Mesothelial cell of epicardium (in vitro differentiated cells): ENCODE measurements around the gene FLAD1. TPM values are rescaled to one million over a fixed set of nuclear protein-coding genes. Genes with fewer than 3 reads are reported as not detected.

Experiments
- DNase-seq, 2 experiments: peaks; one replicate each; pipeline ENCODE4 v3.0.0; 2021; ENCODE audit warnings: low spot score in 2 of 2; ENCODE audit not compliant: unreplicated experiment in 2 of 2
- H3K27ac Mint-ChIP-seq: 2 replicates; pipeline ENCODE4 v1.8.0; 2021; ENCODE audit warnings: mixed read lengths
- H3K27me3 Mint-ChIP-seq: 2 replicates; pipeline ENCODE4 v1.8.0; 2021; ENCODE audit warnings: low read depth, mixed read lengths
- H3K36me3 Mint-ChIP-seq: 2 replicates; pipeline ENCODE4 v1.8.0; 2021; ENCODE audit warnings: mixed read lengths
- H3K4me1 Mint-ChIP-seq: 2 replicates; pipeline ENCODE4 v1.8.0; 2021; ENCODE audit warnings: mixed read lengths
- H3K4me3 Mint-ChIP-seq: 2 replicates; pipeline ENCODE4 v1.8.0; 2021; ENCODE audit warnings: mild to moderate bottlenecking, moderate library complexity, mixed read lengths
- H3K9me3 Mint-ChIP-seq: 2 replicates; pipeline ENCODE4 v1.8.0; 2021; ENCODE audit warnings: mixed read lengths
- CTCF ChIP-seq: fragments of 200-600 bp; sonication (generic); IDR thresholded peaks from one replicate; pipeline ENCODE4 v1.5.0; 2021; ENCODE audit warnings: antibody characterized with exemption; ENCODE audit not compliant: unreplicated experiment
- total RNA-seq: library from RNA; stranded (reverse); gene quantifications from 3 replicates; pipeline ENCODE4 v1.2.1, GENCODE V29; 2021

Gene FLAD1
- total RNA-seq, result 46.8 to 49.6 TPM (median 48.3 TPM) in 3 replicates

- H3K9me3 Mint-ChIP-seq, result no peaks in the 10 kb centered on the region
- peak; percentile 93 to 94 for DNase-seq
- H3K4me1 Mint-ChIP-seq, result peaks cover 9% of the 10 kb centered on the region
- no peak for TF ChIP-seq CTCF
- H3K27ac Mint-ChIP-seq, result no peak within 1 kb of the TSS
- no peak within 1 kb of the TSS for H3K4me3 Mint-ChIP-seq
- H3K27me3 Mint-ChIP-seq, result no peaks in the 10 kb centered on the region
- peaks cover 13% of the 10 kb centered on the region for H3K36me3 Mint-ChIP-seq
Measured at GRCh38 chr1:154982897-154983648, at the start of gene FLAD1. Gene FLAD1 (plus strand): TSS chr1:154983344. CDS start chr1:154983695, 351 bp downstream.

- Mint-ChIP-seq H3K9me3 (no peaks in the 10 kb centered on the region), H3K27me3 (no peaks in the 10 kb centered on the region), H3K27ac (no peak overlapping the region), H3K4me1 (peaks cover 14% of the 10 kb centered on the region), H3K36me3 (peaks cover 6% of the 10 kb centered on the region), H3K4me3 (peak overlapping the region; percentile 6)
- no peak for DNase-seq
- no peak for TF ChIP-seq CTCF
Measured at GRCh38 chr1:154934358-154934948, 48.7 kb upstream of the FLAD1 start.

- H3K4me3 Mint-ChIP-seq, result peak overlapping the region; percentile 87
- H3K36me3 Mint-ChIP-seq, result no peaks in the 10 kb centered on the region
- TF ChIP-seq CTCF, result no peak
- H3K27ac Mint-ChIP-seq, result peak overlapping the region; percentile 99
- no peaks in the 10 kb centered on the region for H3K9me3 Mint-ChIP-seq
- no peaks in the 10 kb centered on the region for H3K27me3 Mint-ChIP-seq
- no peak for DNase-seq
- H3K4me1 Mint-ChIP-seq, result peaks cover 23% of the 10 kb centered on the region
Measured at GRCh38 chr1:154935749-154936554, 47.2 kb upstream of the FLAD1 start.

GRCh38 chr1:154936555-154937084 lies 46.5 kb upstream of the FLAD1 start, which contains the start of gene PMVK:
Gene PMVK (minus strand): TSS chr1:154936719. CDS start chr1:154936685, 34 bp downstream.
- H3K4me3 Mint-ChIP-seq, result peak within 1 kb of the TSS; percentile 87
- DNase-seq, result peak; percentile 84 to 87
- no peaks in the 10 kb centered on the region for H3K27me3 Mint-ChIP-seq
- TF ChIP-seq CTCF, result no peak
- peak within 1 kb of the TSS; percentile 99 for H3K27ac Mint-ChIP-seq
- no peaks in the 10 kb centered on the region for H3K9me3 Mint-ChIP-seq
- no peaks in the 10 kb centered on the region for H3K36me3 Mint-ChIP-seq
- H3K4me1 Mint-ChIP-seq, result peaks cover 27% of the 10 kb centered on the region
